Measurements from ENCODE around the gene JAZF1. TPM values are rescaled to one million over a fixed set of nuclear protein-coding genes. Genes with fewer than 3 reads are reported as not detected.
A peak's percentile ranks its signal among the peaks of the same experiment; 100 is the strongest.

The JAZF1 gene
- total RNA-seq, 1 experiment from 2014 or later: 3.4 TPM

DNA sequence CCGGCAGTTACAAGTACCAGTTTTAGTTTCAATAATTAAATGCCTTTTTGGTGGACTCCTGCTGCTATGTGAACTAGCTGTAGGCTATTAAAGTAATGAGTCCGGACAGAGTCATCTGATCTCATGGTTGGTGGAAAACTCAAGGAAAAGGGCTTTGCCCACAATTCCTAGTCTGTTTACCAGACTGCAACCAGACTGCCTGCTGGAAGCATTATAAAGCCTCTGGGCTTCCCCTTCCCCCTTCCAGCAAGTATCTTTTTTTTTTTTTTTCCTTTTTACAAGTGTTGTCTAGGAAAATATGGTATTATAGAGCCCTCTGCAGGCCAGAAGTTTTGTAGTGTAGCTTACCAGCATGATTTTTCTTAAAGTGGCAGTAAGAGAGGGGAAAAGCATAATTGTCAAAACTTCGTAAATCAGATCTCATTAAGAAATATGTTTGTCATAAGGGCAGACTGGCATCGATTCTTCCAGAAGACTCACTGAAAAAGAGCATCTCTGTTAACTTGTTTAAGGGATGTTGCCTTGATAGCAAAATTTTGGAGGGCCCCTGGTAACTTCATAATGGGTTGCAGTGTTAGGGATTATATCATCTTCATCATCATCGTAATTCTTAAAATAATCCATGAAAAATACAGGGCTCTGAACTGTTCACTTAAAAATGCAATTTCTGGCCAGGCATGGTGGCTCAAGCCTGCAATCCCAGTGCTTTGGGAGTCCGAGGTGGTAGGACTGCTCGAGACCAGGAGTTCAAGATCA, 259.3 kb downstream of the JAZF1 start:
- H3K79me2 ChIP-seq (ENCODE audit: insufficient read depth, low read length): no peaks in the 10 kb centered on the region
- H3K4me1 ChIP-seq (ENCODE audit: control insufficient read depth in 1 of 2, insufficient read depth in 2 of 2, low read length in 2 of 2): peaks cover 6 to 34% of the 10 kb centered on the region in 2 experiments; a peak in 2 of 4 replicates
- no peak overlapping the region for H3K4me3 ChIP-seq (replicated peaks in 1 of 2; ENCODE audit: low read depth in 1 of 2, low read length in 2 of 2)
- H3K27ac ChIP-seq (ENCODE audit: low read depth, low read length): no peak overlapping the region
- no peak overlapping the region for H2AFZ ChIP-seq (ENCODE audit: low read depth, low read length, poor library complexity, severe bottlenecking)
- peak; percentile 71 for DNase-seq (ENCODE audit: low read depth, low spot score)
- ATAC-seq: peak; percentile 84
- H3K27me3 ChIP-seq (ENCODE audit: insufficient read depth, low read length): no peaks in the 10 kb centered on the region
- H3K9me2 ChIP-seq (ENCODE audit: insufficient read depth): no peaks in the 10 kb centered on the region
- TF ChIP-seq, protein P1, sequence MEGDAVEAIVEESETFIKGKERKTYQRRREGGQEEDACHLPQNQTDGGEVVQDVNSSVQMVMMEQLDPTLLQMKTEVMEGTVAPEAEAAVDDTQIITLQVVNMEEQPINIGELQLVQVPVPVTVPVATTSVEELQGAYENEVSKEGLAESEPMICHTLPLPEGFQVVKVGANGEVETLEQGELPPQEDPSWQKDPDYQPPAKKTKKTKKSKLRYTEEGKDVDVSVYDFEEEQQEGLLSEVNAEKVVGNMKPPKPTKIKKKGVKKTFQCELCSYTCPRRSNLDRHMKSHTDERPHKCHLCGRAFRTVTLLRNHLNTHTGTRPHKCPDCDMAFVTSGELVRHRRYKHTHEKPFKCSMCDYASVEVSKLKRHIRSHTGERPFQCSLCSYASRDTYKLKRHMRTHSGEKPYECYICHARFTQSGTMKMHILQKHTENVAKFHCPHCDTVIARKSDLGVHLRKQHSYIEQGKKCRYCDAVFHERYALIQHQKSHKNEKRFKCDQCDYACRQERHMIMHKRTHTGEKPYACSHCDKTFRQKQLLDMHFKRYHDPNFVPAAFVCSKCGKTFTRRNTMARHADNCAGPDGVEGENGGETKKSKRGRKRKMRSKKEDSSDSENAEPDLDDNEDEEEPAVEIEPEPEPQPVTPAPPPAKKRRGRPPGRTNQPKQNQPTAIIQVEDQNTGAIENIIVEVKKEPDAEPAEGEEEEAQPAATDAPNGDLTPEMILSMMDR (IDR thresholded peaks at IDR 0.05 in 2 of 3, conservative IDR thresholded peaks at IDR 0.05 in 1 of 3; ENCODE audit: borderline replicate concordance in 1 of 3, insufficient read depth in 1 of 3, low read depth in 2 of 3, low read length in 2 of 3): peak; percentile 46 to 76 (median 69); a peak in 4 of 6 replicates
- TF ChIP-seq RAD21 (IDR thresholded peaks at IDR 0.05; ENCODE audit: low read depth) (peak; percentile 88), CBX3 (IDR thresholded peaks at IDR 0.05; ENCODE audit: low read depth) (0 out of 2 replicates have a peak, but pooled peaks have one; percentile 34), ZNF274 (IDR thresholded peaks at IDR 0.05; ENCODE audit: low read depth, low read length) (no peak), SP1 (IDR thresholded peaks at IDR 0.05; ENCODE audit: low read depth) (peak; percentile 35; the same call in 1 of the 2 replicates), SRF (IDR thresholded peaks at IDR 0.05; ENCODE audit: low read depth) (no peak), EZH2 (IDR thresholded peaks at IDR 0.05) (no peak), MAX (IDR thresholded peaks at IDR 0.05) (no peak), ELF1 (IDR thresholded peaks at IDR 0.05; ENCODE audit: borderline replicate concordance, low read depth) (no peak), YY1 (IDR thresholded peaks at IDR 0.05; ENCODE audit: extremely low read depth, insufficient replicate concordance, low read depth, low read length) (no peak), REST (IDR thresholded peaks at IDR 0.05; ENCODE audit: low read depth) (no peak)
- H4K20me1 ChIP-seq (ENCODE audit: insufficient read depth): no peaks in the 10 kb centered on the region
- RAD21 ChIA-PET (ENCODE audit: low non-redundant PET in 1 of 2, low total read pairs in 2 of 2, uncharacterized antibody in 2 of 2, unreplicated experiment in 2 of 2): interaction anchor here (0.7 to 1.3 kb wide), 4 partner anchors 15 to 725 kb away, joined by 3 to 4 read pairs (median 4); partner anchors contain the start of gene HOXA13 (in 1 of the 2)
- peak overlapping the region; percentile 53 for H3K4me2 ChIP-seq (ENCODE audit: low read length)
- H3K9ac ChIP-seq (ENCODE audit: low read length): no peak overlapping the region
- intact Hi-C loops (cut with micrococcal nuclease): loop anchor here (1.0 to 10.0 kb wide), 7 partner anchors 100 to 1246 kb away; partner anchors contain the start of gene TAX1BP1
- BruUV-seq (replicated peaks): no TSS peak
- POLR2A ChIA-PET: no interaction called here
- H3K36me3 ChIP-seq (ENCODE audit: control insufficient read depth in 1 of 2, insufficient read depth in 2 of 2, low read length in 2 of 2): no peaks in the 10 kb centered on the region
- no peaks in the 10 kb centered on the region for H3K9me3 ChIP-seq (ENCODE audit: control insufficient read depth in 1 of 2, insufficient read depth in 1 of 2, low read depth in 1 of 2, low read length in 2 of 2)
- CTCF ChIA-PET: interaction anchor here (0.5 to 5.0 kb wide), 12 partner anchors 16 to 726 kb away, joined by 3 to 49 read pairs (median 4); partner anchors contain the start of gene HOXA13
